Stimulated activated naive CD8-positive, alpha-beta T cell treated with anti-CD3 and anti-CD28 coated beads, Interleukin-15, Interleukin-2, amounts not matched to agents 100 ng/mL and 50 ng/mL, for 24 hours (primary cell): Measurements from ENCODE around the gene IMMT.

Experiments used
- H3K27ac Mint-ChIP-seq: one replicate; pipeline ENCODE4 v1.8.0; 2021; ENCODE audit warnings: mild to moderate bottlenecking, mixed read lengths
- H3K27me3 Mint-ChIP-seq: one replicate; pipeline ENCODE4 v1.8.0; 2021; ENCODE audit warnings: mixed read lengths
- H3K36me3 Mint-ChIP-seq: one replicate; pipeline ENCODE4 v1.8.0; 2021; ENCODE audit warnings: low read depth, mixed read lengths
- H3K4me1 Mint-ChIP-seq: one replicate; pipeline ENCODE4 v1.8.0; 2021; ENCODE audit warnings: low read depth, mixed read lengths
- H3K4me3 Mint-ChIP-seq: one replicate; pipeline ENCODE4 v1.8.0; 2021; ENCODE audit warnings: mild to moderate bottlenecking, mixed read lengths
- H3K9me3 Mint-ChIP-seq: one replicate; pipeline ENCODE4 v1.8.0; 2021; ENCODE audit warnings: mixed read lengths

IMMT gene

GRCh38 chr2:86147793-86148192, 47.5 kb downstream of the IMMT start:
- Mint-ChIP-seq H3K27me3 (no peaks in the 10 kb centered on the region), H3K9me3 (no peaks in the 10 kb centered on the region), H3K4me3 (no peak overlapping the region), H3K36me3 (peaks cover 81% of the 10 kb centered on the region), H3K4me1 (peaks cover 6% of the 10 kb centered on the region), H3K27ac (peak overlapping the region; percentile 65)

- H3K9me3 Mint-ChIP-seq = no peaks in the 10 kb centered on the region
- H3K27ac Mint-ChIP-seq = no peak overlapping the region
- H3K36me3 Mint-ChIP-seq = peaks cover 80% of the 10 kb centered on the region
- H3K4me3 Mint-ChIP-seq = no peak overlapping the region
- H3K27me3 Mint-ChIP-seq = no peaks in the 10 kb centered on the region
- peaks cover 9% of the 10 kb centered on the region for H3K4me1 Mint-ChIP-seq
These were observed 51.2 kb downstream of the IMMT start for GRCh38 chr2:86143926-86144685.

- Mint-ChIP-seq H3K4me3 (no peak overlapping the region), H3K36me3 (peaks cover 80% of the 10 kb centered on the region), H3K27me3 (no peaks in the 10 kb centered on the region), H3K4me1 (peaks cover 14% of the 10 kb centered on the region), H3K27ac (no peak overlapping the region), H3K9me3 (no peaks in the 10 kb centered on the region)
These were observed 52.0 kb downstream of the IMMT start for GRCh38 chr2:86143307-86143706.

GRCh38 chr2:86142436-86143257, 52.6 kb downstream of the IMMT start:
- Mint-ChIP-seq H3K4me3 (no peak overlapping the region), H3K4me1 (peaks cover 16% of the 10 kb centered on the region), H3K9me3 (no peaks in the 10 kb centered on the region), H3K27ac (peak overlapping the region; percentile 45), H3K36me3 (peaks cover 80% of the 10 kb centered on the region), H3K27me3 (no peaks in the 10 kb centered on the region)

GRCh38 chr2:86140969-86141392, 54.3 kb downstream of the IMMT start:
- H3K4me3 Mint-ChIP-seq = no peak overlapping the region
- no peaks in the 10 kb centered on the region for H3K27me3 Mint-ChIP-seq
- peak overlapping the region; percentile 11 for H3K27ac Mint-ChIP-seq
- H3K4me1 Mint-ChIP-seq = peaks cover 14% of the 10 kb centered on the region
- H3K9me3 Mint-ChIP-seq = no peaks in the 10 kb centered on the region
- peaks cover 84% of the 10 kb centered on the region for H3K36me3 Mint-ChIP-seq

GRCh38 chr2:86139981-86140380, 55.3 kb downstream of the IMMT start:
- H3K9me3 Mint-ChIP-seq = no peaks in the 10 kb centered on the region
- H3K27me3 Mint-ChIP-seq = no peaks in the 10 kb centered on the region
- H3K4me1 Mint-ChIP-seq = peaks cover 14% of the 10 kb centered on the region
- no peak overlapping the region for H3K4me3 Mint-ChIP-seq
- H3K27ac Mint-ChIP-seq = no peak overlapping the region
- H3K36me3 Mint-ChIP-seq = peaks cover 90% of the 10 kb centered on the region

- Mint-ChIP-seq H3K4me1 (peaks cover 14% of the 10 kb centered on the region), H3K4me3 (no peak overlapping the region), H3K9me3 (no peaks in the 10 kb centered on the region), H3K27me3 (no peaks in the 10 kb centered on the region), H3K27ac (peak overlapping the region; percentile 53), H3K36me3 (peaks cover 90% of the 10 kb centered on the region)
These were observed 56.3 kb downstream of the IMMT start for GRCh38 chr2:86138736-86139625.

- Mint-ChIP-seq H3K4me3 (no peak overlapping the region), H3K27me3 (no peaks in the 10 kb centered on the region), H3K27ac (no peak overlapping the region), H3K9me3 (no peaks in the 10 kb centered on the region), H3K36me3 (peaks cover 97% of the 10 kb centered on the region), H3K4me1 (peaks cover 14% of the 10 kb centered on the region)
These were observed 59.1 kb downstream of the IMMT start for GRCh38 chr2:86136141-86136540.

- Mint-ChIP-seq H3K27me3 (no peaks in the 10 kb centered on the region), H3K4me1 (peaks cover 14% of the 10 kb centered on the region), H3K36me3 (peaks cover 98% of the 10 kb centered on the region), H3K27ac (no peak overlapping the region), H3K4me3 (no peak overlapping the region), H3K9me3 (no peaks in the 10 kb centered on the region)
These were observed 59.6 kb downstream of the IMMT start for GRCh38 chr2:86135653-86136052.

- H3K4me1 Mint-ChIP-seq = peaks cover 14% of the 10 kb centered on the region
- H3K27ac Mint-ChIP-seq = no peak overlapping the region
- H3K27me3 Mint-ChIP-seq = no peaks in the 10 kb centered on the region
- H3K9me3 Mint-ChIP-seq = no peaks in the 10 kb centered on the region
- peaks cover 98% of the 10 kb centered on the region for H3K36me3 Mint-ChIP-seq
- H3K4me3 Mint-ChIP-seq = no peak overlapping the region
These were observed 60.6 kb downstream of the IMMT start for GRCh38 chr2:86134709-86135108.

GRCh38 chr2:86124683-86125082, 70.6 kb downstream of the IMMT start:
- H3K36me3 Mint-ChIP-seq = peaks cover 77% of the 10 kb centered on the region
- no peak overlapping the region for H3K4me3 Mint-ChIP-seq
- H3K9me3 Mint-ChIP-seq = no peaks in the 10 kb centered on the region
- no peak overlapping the region for H3K27ac Mint-ChIP-seq
- H3K4me1 Mint-ChIP-seq = no peaks in the 10 kb centered on the region
- H3K27me3 Mint-ChIP-seq = no peaks in the 10 kb centered on the region

- Mint-ChIP-seq H3K4me1 (no peaks in the 10 kb centered on the region), H3K4me3 (no peak overlapping the region), H3K36me3 (peaks cover 76% of the 10 kb centered on the region), H3K27me3 (no peaks in the 10 kb centered on the region), H3K9me3 (no peaks in the 10 kb centered on the region), H3K27ac (no peak overlapping the region)
These were observed 71.8 kb downstream of the IMMT start for GRCh38 chr2:86123328-86123925.

GRCh38 chr2:86118130-86118529, 77.1 kb downstream of the IMMT start:
- Mint-ChIP-seq H3K4me3 (no peak overlapping the region), H3K27ac (no peak overlapping the region), H3K36me3 (peaks cover 79% of the 10 kb centered on the region), H3K4me1 (no peaks in the 10 kb centered on the region), H3K27me3 (no peaks in the 10 kb centered on the region), H3K9me3 (no peaks in the 10 kb centered on the region)

- H3K36me3 Mint-ChIP-seq = peaks cover 73% of the 10 kb centered on the region
These were observed 88.2 kb downstream of the IMMT start for GRCh38 chr2:86107031-86107430.

More at GRCh38 chr2:86107031-86107430, 88.2 kb downstream of the IMMT start:
- H3K27me3 Mint-ChIP-seq = no peaks in the 10 kb centered on the region
- peak overlapping the region; percentile 96 for H3K4me3 Mint-ChIP-seq
- H3K4me1 Mint-ChIP-seq = peaks cover 69% of the 10 kb centered on the region
- H3K9me3 Mint-ChIP-seq = no peaks in the 10 kb centered on the region
- peak overlapping the region; percentile 97 for H3K27ac Mint-ChIP-seq
